ENCODE data around the gene LAT. TPM values are rescaled to one million over a fixed set of nuclear protein-coding genes. Genes with fewer than 3 reads are reported as not detected.

Gene LAT
- polyA plus RNA-seq, 1 of the 3 experiments (the other 2 are of a cell fraction): 8.0 TPM

- no peaks in the 10 kb centered on the region for H3K9me2 ChIP-seq
- ChIA-PET CTCF (interaction anchor here (0.6 to 1.2 kb wide), 2 partner anchors 14 to 471 kb away, joined by 3 to 6 read pairs; no protein-coding TSS in a partner anchor), POLR2A (no interaction called here)
- TF ChIP-seq NRF1 (IDR thresholded peaks at IDR 0.05; ENCODE audit: low read depth, low read length): no peak
- TF ChIP-seq USF2 (IDR thresholded peaks at IDR 0.05; ENCODE audit: borderline replicate concordance, low read depth, low read length): no peak
- TF ChIP-seq FOSL2 (IDR thresholded peaks at IDR 0.05; ENCODE audit: borderline replicate concordance, low read depth): no peak
- no peak for TF ChIP-seq TEAD4 (IDR thresholded peaks at IDR 0.05; ENCODE audit: borderline replicate concordance, insufficient read depth)
- TF ChIP-seq RXRA (IDR thresholded peaks at IDR 0.05; ENCODE audit: borderline replicate concordance, low read depth): no peak
- TF ChIP-seq SMC3 (IDR thresholded peaks at IDR 0.05; ENCODE audit: low read depth, low read length): no peak
- TF ChIP-seq IRF3 (IDR thresholded peaks at IDR 0.05; ENCODE audit: low read depth, low read length): no peak
- TF ChIP-seq RCOR1 (IDR thresholded peaks at IDR 0.05; ENCODE audit: low read length): no peak
- no peak for TF ChIP-seq ZBTB33 (IDR thresholded peaks at IDR 0.05; ENCODE audit: borderline replicate concordance, low read depth)
- no peak for TF ChIP-seq RAD21 (IDR thresholded peaks at IDR 0.05; ENCODE audit: low read length)
- no peak for TF ChIP-seq GABPA (IDR thresholded peaks at IDR 0.05; ENCODE audit: low read depth)
- H3K4me3 ChIP-seq (ENCODE audit: low read depth in 2 of 2, low read length in 1 of 2): no peak overlapping the region
- no peak for DNase-seq
- H3K27ac ChIP-seq (ENCODE audit: low read depth in 2 of 2, low read length in 1 of 2): no peak overlapping the region
- no peak overlapping the region for H3K9ac ChIP-seq
- no peaks in the 10 kb centered on the region for H4K20me1 ChIP-seq (ENCODE audit: insufficient read depth)
- H3F3A ChIP-seq (replicated peaks; ENCODE audit: insufficient read depth): no peaks in the 10 kb centered on the region
- no peaks in the 10 kb centered on the region for H3K27me3 ChIP-seq (ENCODE audit: insufficient read depth)
- no peaks in the 10 kb centered on the region for H3K9me3 ChIP-seq
- no peaks in the 10 kb centered on the region for H3K4me1 ChIP-seq (ENCODE audit: control insufficient read depth in 1 of 2, insufficient read depth in 2 of 2, low read depth in 1 of 2, low read length in 1 of 2)
- peaks cover 0 to 14% of the 10 kb centered on the region in 2 experiments for H3K36me3 ChIP-seq (replicated peaks in 1 of 2; ENCODE audit: control insufficient read depth in 1 of 2, insufficient read depth in 2 of 2, low read length in 1 of 2)
- 65% methylated on average over 8 of the region's 8 CpGs for WGBS (ENCODE audit: low lambda C conversion rate)
- H3K4me2 ChIP-seq: no peak overlapping the region
- H2AFZ ChIP-seq (ENCODE audit: low read depth): no peak overlapping the region
- H3K79me2 ChIP-seq (ENCODE audit: insufficient read depth): no peaks in the 10 kb centered on the region
These were observed 6.8 kb downstream of the LAT start for GRCh38 chr16:28991687-28992086.

GRCh38 chr16:28992496-28992895 lies 7.6 kb downstream of the LAT start:
- POLR2A ChIA-PET: no interaction called here
- Histone ChIP-seq H3K27ac (ENCODE audit: low read depth in 2 of 2, low read length in 1 of 2) (no peak overlapping the region), H3K27me3 (ENCODE audit: insufficient read depth) (no peaks in the 10 kb centered on the region), H3K4me2 (no peak overlapping the region), H3K36me3 (replicated peaks in 1 of 2; ENCODE audit: control insufficient read depth in 1 of 2, insufficient read depth in 2 of 2, low read length in 1 of 2) (peaks cover 0 to 6% of the 10 kb centered on the region in 2 experiments), H3K4me1 (ENCODE audit: control insufficient read depth in 1 of 2, insufficient read depth in 2 of 2, low read depth in 1 of 2, low read length in 1 of 2) (no peaks in the 10 kb centered on the region), H4K20me1 (ENCODE audit: insufficient read depth) (no peaks in the 10 kb centered on the region), H3F3A (replicated peaks; ENCODE audit: insufficient read depth) (no peaks in the 10 kb centered on the region), H3K4me3 (ENCODE audit: low read depth in 2 of 2, low read length in 1 of 2) (no peak overlapping the region), H3K9ac (no peak overlapping the region), H2AFZ (ENCODE audit: low read depth) (no peak overlapping the region), H3K9me2 (no peaks in the 10 kb centered on the region), H3K9me3 (no peaks in the 10 kb centered on the region), H3K79me2 (ENCODE audit: insufficient read depth) (no peaks in the 10 kb centered on the region)
- TF ChIP-seq CTCF (IDR thresholded peaks at IDR 0.05) (no peak), FOXJ3 (CRISPR knock-in tag; IDR thresholded peaks at IDR 0.05) (no peak)
- 82% methylated on average over 10 of the region's 10 CpGs for WGBS (ENCODE audit: low lambda C conversion rate)
- CTCF ChIA-PET: interaction anchor here (1.0 to 1.2 kb wide), 2 partner anchors 15 to 19 kb away, joined by 3 to 6 read pairs; no protein-coding TSS in a partner anchor
- DNase-seq: no peak
